ENCODE measurements around the gene ARHGAP18.

ARHGAP18 gene

GRCh38 chr6:129725341-129725740 is 15.4 kb upstream of the ARHGAP18 start:
- no peak for DNase-seq (ENCODE audit: low read depth)

- DNase-seq (ENCODE audit: low read depth) = no peak
Observed at GRCh38 chr6:129719692-129720091, 9.7 kb upstream of the ARHGAP18 start.

- DNase-seq (ENCODE audit: low read depth) = no peak
Observed at GRCh38 chr6:129717277-129717676, 7.3 kb upstream of the ARHGAP18 start.

- DNase-seq (ENCODE audit: low read depth) = no peak
Observed at GRCh38 chr6:129713806-129714333, 3.9 kb upstream of the ARHGAP18 start.

GRCh38 chr6:129711271-129711631 is 1.3 kb upstream of the ARHGAP18 start:
- DNase-seq (ENCODE audit: low read depth) = no peak

- DNase-seq (ENCODE audit: low read depth) = no peak
Observed at GRCh38 chr6:129710450-129711270, 683 bp upstream of the ARHGAP18 start.

- no peak for DNase-seq (ENCODE audit: low read depth)
Observed at GRCh38 chr6:129709196-129709768, 695 bp downstream of the ARHGAP18 start.

- no peak for DNase-seq (ENCODE audit: low read depth)
Observed at GRCh38 chr6:129708496-129709195, 1.3 kb downstream of the ARHGAP18 start.

- DNase-seq (ENCODE audit: low read depth) = no peak
Observed at GRCh38 chr6:129707882-129708495, 2.0 kb downstream of the ARHGAP18 start.

GRCh38 chr6:129707028-129707427 is 2.9 kb downstream of the ARHGAP18 start:
- DNase-seq (ENCODE audit: low read depth) = no peak

- no peak for DNase-seq (ENCODE audit: low read depth)
Observed at GRCh38 chr6:129705212-129705611, 4.8 kb downstream of the ARHGAP18 start.

- DNase-seq (ENCODE audit: low read depth) = no peak
Observed at GRCh38 chr6:129704708-129705107, 5.3 kb downstream of the ARHGAP18 start.

- peak; percentile 36 for DNase-seq (ENCODE audit: low read depth)
Observed at GRCh38 chr6:129701721-129702455, 8.1 kb downstream of the ARHGAP18 start.

GRCh38 chr6:129700666-129701065 is 9.3 kb downstream of the ARHGAP18 start:
- no peak for DNase-seq (ENCODE audit: low read depth)

GRCh38 chr6:129699659-129700058 is 10.3 kb downstream of the ARHGAP18 start:
- DNase-seq (ENCODE audit: low read depth) = no peak

GRCh38 chr6:129698430-129698829 is 11.5 kb downstream of the ARHGAP18 start:
- DNase-seq (ENCODE audit: low read depth) = no peak

- no peak for DNase-seq (ENCODE audit: low read depth)
Observed at GRCh38 chr6:129697788-129698187, 12.2 kb downstream of the ARHGAP18 start.

- DNase-seq (ENCODE audit: low read depth) = no peak
Observed at GRCh38 chr6:129696843-129697242, 13.1 kb downstream of the ARHGAP18 start.

GRCh38 chr6:129696028-129696418 is 14.0 kb downstream of the ARHGAP18 start:
- no peak for DNase-seq (ENCODE audit: low read depth)

- no peak for DNase-seq (ENCODE audit: low read depth)
Observed at GRCh38 chr6:129695373-129696027, 14.5 kb downstream of the ARHGAP18 start.

- DNase-seq (ENCODE audit: low read depth) = no peak
Observed at GRCh38 chr6:129694036-129694435, 15.9 kb downstream of the ARHGAP18 start.

All from non-pigmented ciliary epithelial cell (primary cell).